Breast epithelium (tissue), 3 donors: ENCODE measurements around the gene RDH11.

Experiments
- POLR2A ChIP-seq: fragments of 450-650 bp; IDR thresholded peaks from one replicate; pipeline ENCODE4 v1.6.1; 2016; ENCODE audit warnings: antibody characterized with exemption, mild to moderate bottlenecking, moderate library complexity
- TF ChIP-seq, protein P1 (sequence below), 3 donors: fragments of 450-650 bp; IDR thresholded peaks; one replicate each; pipeline ENCODE4 v1.5.1; 2016 to 2017; ENCODE audit warnings: antibody characterized with exemption in 3 of 3, mild to moderate bottlenecking in 3 of 3, moderate library complexity in 3 of 3

DNA sequence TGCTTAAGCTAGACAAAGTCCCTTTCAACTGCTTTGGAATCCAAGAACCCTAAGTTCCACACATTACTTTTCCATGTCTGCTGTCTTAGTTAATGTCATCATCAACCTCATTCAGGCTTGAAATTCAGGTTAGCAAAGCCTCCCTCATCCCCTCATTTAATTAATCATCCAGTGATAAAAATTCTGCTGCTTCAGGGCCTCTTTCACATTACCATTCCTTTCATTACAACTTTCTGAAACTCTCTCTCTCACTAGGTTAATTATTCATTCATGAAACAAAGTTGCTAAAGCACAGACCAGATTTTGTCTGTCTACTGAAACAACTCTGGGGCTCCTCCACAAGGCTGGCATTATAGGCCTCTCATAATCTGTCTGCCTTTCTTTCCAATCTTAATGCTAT is 11.7 kb downstream of the RDH11 start:
- TF ChIP-seq, protein P1, sequence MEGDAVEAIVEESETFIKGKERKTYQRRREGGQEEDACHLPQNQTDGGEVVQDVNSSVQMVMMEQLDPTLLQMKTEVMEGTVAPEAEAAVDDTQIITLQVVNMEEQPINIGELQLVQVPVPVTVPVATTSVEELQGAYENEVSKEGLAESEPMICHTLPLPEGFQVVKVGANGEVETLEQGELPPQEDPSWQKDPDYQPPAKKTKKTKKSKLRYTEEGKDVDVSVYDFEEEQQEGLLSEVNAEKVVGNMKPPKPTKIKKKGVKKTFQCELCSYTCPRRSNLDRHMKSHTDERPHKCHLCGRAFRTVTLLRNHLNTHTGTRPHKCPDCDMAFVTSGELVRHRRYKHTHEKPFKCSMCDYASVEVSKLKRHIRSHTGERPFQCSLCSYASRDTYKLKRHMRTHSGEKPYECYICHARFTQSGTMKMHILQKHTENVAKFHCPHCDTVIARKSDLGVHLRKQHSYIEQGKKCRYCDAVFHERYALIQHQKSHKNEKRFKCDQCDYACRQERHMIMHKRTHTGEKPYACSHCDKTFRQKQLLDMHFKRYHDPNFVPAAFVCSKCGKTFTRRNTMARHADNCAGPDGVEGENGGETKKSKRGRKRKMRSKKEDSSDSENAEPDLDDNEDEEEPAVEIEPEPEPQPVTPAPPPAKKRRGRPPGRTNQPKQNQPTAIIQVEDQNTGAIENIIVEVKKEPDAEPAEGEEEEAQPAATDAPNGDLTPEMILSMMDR (IDR thresholded peaks at IDR 0.05) = no peak
- TF ChIP-seq POLR2A = no peak
